HG02973 (cell line): ENCODE data around the gene ZNF766.
"Not testable (repeated sequence)": the region's sequence is repeated elsewhere in the genome, so short reads cannot be mapped to it uniquely, and the experiment has no call there.

Experiments used
- ATAC-seq: cut with Tn5 transposase; IDR thresholded peaks from one replicate; pipeline ENCODE4 v1.9.1; 2021; ENCODE audit warnings: moderate library complexity; ENCODE audit not compliant: unreplicated experiment

Gene ZNF766

GRCh38 chr19:52274191-52274590 lies 4.8 kb downstream of the ZNF766 start:
- ATAC-seq = no peak

GRCh38 chr19:52275988-52276387 lies 6.6 kb downstream of the ZNF766 start:
- no peak for ATAC-seq

- no peak for ATAC-seq
These were observed 8.1 kb downstream of the ZNF766 start for GRCh38 chr19:52277471-52277870.

GRCh38 chr19:52286256-52286655 lies 16.9 kb downstream of the ZNF766 start:
- no peak for ATAC-seq

- ATAC-seq = no peak
These were observed 22.4 kb downstream of the ZNF766 start for GRCh38 chr19:52291781-52292180.

GRCh38 chr19:52292946-52293345 lies 23.6 kb downstream of the ZNF766 start:
- not testable (repeated sequence) for ATAC-seq

GRCh38 chr19:52296400-52296772 lies 27.0 kb downstream of the ZNF766 start:
- no peak for ATAC-seq

GRCh38 chr19:52296773-52297600 lies 27.6 kb downstream of the ZNF766 start, which contains the start of gene ZNF480:
Gene ZNF480 (plus strand): TSS chr19:52297169. CDS start chr19:52300413, 3,244 bp downstream.
- no peak for ATAC-seq

- no peak for ATAC-seq
These were observed 28.4 kb downstream of the ZNF766 start for GRCh38 chr19:52297601-52298364.

- ATAC-seq = no peak
These were observed 37.9 kb downstream of the ZNF766 start for GRCh38 chr19:52307275-52307674.

GRCh38 chr19:52322429-52322828 lies 53.0 kb downstream of the ZNF766 start:
- ATAC-seq = no peak

- ATAC-seq = no peak
These were observed 62.4 kb downstream of the ZNF766 start for GRCh38 chr19:52331757-52332156.

GRCh38 chr19:52335768-52336116 lies 66.4 kb downstream of the ZNF766 start:
- ATAC-seq = no peak

GRCh38 chr19:52336117-52336790 lies 66.9 kb downstream of the ZNF766 start, which contains the start of gene ZNF610:
Gene ZNF610 (plus strand): TSS chr19:52336243. CDS start chr19:52349173, 12,930 bp downstream.
- ATAC-seq = peak; percentile 58

GRCh38 chr19:52336791-52337381 lies 67.5 kb downstream of the ZNF766 start:
- no peak for ATAC-seq

- not testable (repeated sequence) for ATAC-seq
These were observed 69.6 kb downstream of the ZNF766 start for GRCh38 chr19:52339022-52339421.

GRCh38 chr19:52343548-52343947 lies 74.2 kb downstream of the ZNF766 start:
- no peak for ATAC-seq

GRCh38 chr19:52345162-52345561 lies 75.8 kb downstream of the ZNF766 start:
- no peak for ATAC-seq
